ENCODE measurements around the gene CGA. TPM values are rescaled to one million over a fixed set of nuclear protein-coding genes. Genes with fewer than 3 reads are reported as not detected.

Gene CGA
- polyA plus RNA-seq, 1 donor (not counting 4 experiments of a cell fraction or from before 2014, with no cell fraction given), result not detected

GRCh38 chr6:87122477-87122876, 27.6 kb upstream of the CGA start:
- Histone ChIP-seq H3K27ac (ENCODE audit: control insufficient read depth, insufficient read depth, low read length) (no peak overlapping the region), H3K79me2 (ENCODE audit: control insufficient read depth, insufficient read depth, low read length) (no peaks in the 10 kb centered on the region), H3K9me3 (ENCODE audit: control insufficient read depth, low read depth, low read length) (no peaks in the 10 kb centered on the region), H3K4me3 (ENCODE audit: control insufficient read depth in 2 of 3, extremely low read depth in 1 of 3, insufficient read depth in 2 of 3, low read depth in 1 of 3, low read length in 3 of 3) (no peak overlapping the region), H3K4me2 (ENCODE audit: control insufficient read depth, extremely low read depth, insufficient read depth, low read depth, low read length) (no peak overlapping the region), H3K9me1 (ENCODE audit: control insufficient read depth, extremely low read depth, insufficient read depth, low read length) (no peaks in the 10 kb centered on the region), H3K27me3 (ENCODE audit: control insufficient read depth, extremely low read depth, insufficient read depth, low read length) (no peaks in the 10 kb centered on the region), H3K9ac (ENCODE audit: control insufficient read depth, extremely low read depth, insufficient read depth, low read length) (no peak overlapping the region), H4K20me1 (ENCODE audit: control insufficient read depth, extremely low read depth, insufficient read depth, low read length) (no peaks in the 10 kb centered on the region), H3K4me1 (ENCODE audit: control insufficient read depth, extremely low read depth, insufficient read depth, low read length) (peaks cover 7% of the 10 kb centered on the region), H2AFZ (ENCODE audit: control insufficient read depth, low read length) (no peak overlapping the region), H3K36me3 (ENCODE audit: control insufficient read depth in 2 of 2, extremely low read depth in 1 of 2, insufficient read depth in 2 of 2, low read length in 2 of 2) (no peaks in the 10 kb centered on the region)
- FAIRE-seq (no peak), DNase-seq (ENCODE audit: low read depth, low spot score) (no peak)
- dilution Hi-C loops (cut with MboI; ENCODE audit: extremely low pct_ligation_motif_present, low sequenced_read_pairs), result no loop called here
- TF ChIP-seq EZH2 (IDR thresholded peaks at IDR 0.05; ENCODE audit: low read length), result no peak
- TF ChIP-seq, protein P1, sequence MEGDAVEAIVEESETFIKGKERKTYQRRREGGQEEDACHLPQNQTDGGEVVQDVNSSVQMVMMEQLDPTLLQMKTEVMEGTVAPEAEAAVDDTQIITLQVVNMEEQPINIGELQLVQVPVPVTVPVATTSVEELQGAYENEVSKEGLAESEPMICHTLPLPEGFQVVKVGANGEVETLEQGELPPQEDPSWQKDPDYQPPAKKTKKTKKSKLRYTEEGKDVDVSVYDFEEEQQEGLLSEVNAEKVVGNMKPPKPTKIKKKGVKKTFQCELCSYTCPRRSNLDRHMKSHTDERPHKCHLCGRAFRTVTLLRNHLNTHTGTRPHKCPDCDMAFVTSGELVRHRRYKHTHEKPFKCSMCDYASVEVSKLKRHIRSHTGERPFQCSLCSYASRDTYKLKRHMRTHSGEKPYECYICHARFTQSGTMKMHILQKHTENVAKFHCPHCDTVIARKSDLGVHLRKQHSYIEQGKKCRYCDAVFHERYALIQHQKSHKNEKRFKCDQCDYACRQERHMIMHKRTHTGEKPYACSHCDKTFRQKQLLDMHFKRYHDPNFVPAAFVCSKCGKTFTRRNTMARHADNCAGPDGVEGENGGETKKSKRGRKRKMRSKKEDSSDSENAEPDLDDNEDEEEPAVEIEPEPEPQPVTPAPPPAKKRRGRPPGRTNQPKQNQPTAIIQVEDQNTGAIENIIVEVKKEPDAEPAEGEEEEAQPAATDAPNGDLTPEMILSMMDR (optimal IDR thresholded peaks at IDR 0.05 in 1 of 3, IDR thresholded peaks at IDR 0.05 in 1 of 3, conservative IDR thresholded peaks at IDR 0.05 in 1 of 3; ENCODE audit: extremely low read depth in 1 of 3, insufficient read depth in 2 of 3, low read length in 3 of 3), result no peak

- dilution Hi-C loops (cut with MboI; ENCODE audit: extremely low pct_ligation_motif_present, low sequenced_read_pairs), result no loop called here
- H2AFZ ChIP-seq (ENCODE audit: control insufficient read depth, low read length), result no peak overlapping the region
- peak overlapping the region; percentile 11 for H3K4me2 ChIP-seq (ENCODE audit: control insufficient read depth, extremely low read depth, insufficient read depth, low read depth, low read length)
- H3K4me1 ChIP-seq (ENCODE audit: control insufficient read depth, extremely low read depth, insufficient read depth, low read length), result peaks cover 7% of the 10 kb centered on the region
- H3K9ac ChIP-seq (ENCODE audit: control insufficient read depth, extremely low read depth, insufficient read depth, low read length), result no peak overlapping the region
- no peaks in the 10 kb centered on the region for H3K9me3 ChIP-seq (ENCODE audit: control insufficient read depth, low read depth, low read length)
- no peaks in the 10 kb centered on the region for H3K9me1 ChIP-seq (ENCODE audit: control insufficient read depth, extremely low read depth, insufficient read depth, low read length)
- no peaks in the 10 kb centered on the region for H3K36me3 ChIP-seq (ENCODE audit: control insufficient read depth in 2 of 2, extremely low read depth in 1 of 2, insufficient read depth in 2 of 2, low read length in 2 of 2)
- H3K27me3 ChIP-seq (ENCODE audit: control insufficient read depth, extremely low read depth, insufficient read depth, low read length), result no peaks in the 10 kb centered on the region
- FAIRE-seq, result peak; percentile 96
- no peaks in the 10 kb centered on the region for H4K20me1 ChIP-seq (ENCODE audit: control insufficient read depth, extremely low read depth, insufficient read depth, low read length)
- peak overlapping the region; percentile 46 for H3K27ac ChIP-seq (ENCODE audit: control insufficient read depth, insufficient read depth, low read length)
- TF ChIP-seq EZH2 (IDR thresholded peaks at IDR 0.05; ENCODE audit: low read length), result no peak
- TF ChIP-seq, protein P1 (optimal IDR thresholded peaks at IDR 0.05 in 1 of 3, IDR thresholded peaks at IDR 0.05 in 1 of 3, conservative IDR thresholded peaks at IDR 0.05 in 1 of 3; ENCODE audit: extremely low read depth in 1 of 3, insufficient read depth in 2 of 3, low read length in 3 of 3), result no peak
- H3K79me2 ChIP-seq (ENCODE audit: control insufficient read depth, insufficient read depth, low read length), result no peaks in the 10 kb centered on the region
- peak; percentile 42 for DNase-seq (ENCODE audit: low read depth, low spot score)
- H3K4me3 ChIP-seq (ENCODE audit: control insufficient read depth in 2 of 3, extremely low read depth in 1 of 3, insufficient read depth in 2 of 3, low read depth in 1 of 3, low read length in 3 of 3), result no peak overlapping the region
Observed at GRCh38 chr6:87118054-87118453, 23.1 kb upstream of the CGA start.
